SK-N-SH (cell line): ENCODE data around the gene C3orf70.

Source experiments
- PBX3 ChIP-seq: IDR thresholded peaks from 2 replicates; pipeline ENCODE4; 2012
- RFX5 ChIP-seq: IDR thresholded peaks from 2 replicates; pipeline ENCODE4 v1.6.1; 2012; ENCODE audit warnings: mild to moderate bottlenecking, improper control_type of control experiment, low read length

- no peak for TF ChIP-seq RFX5
- TF ChIP-seq PBX3: no peak
Measured at GRCh38 chr3:185037801-185038200, 115.1 kb downstream of the C3orf70 start.
